SK-N-SH (cell line): ENCODE measurements around the gene CYB561A3.

Experiments
- EP300 ChIP-seq, 2 experiments: IDR thresholded peaks; 2 replicates each; pipeline versions ENCODE4 v1.4.0 to v1.6.1; 2012; ENCODE audit warnings: borderline replicate concordance in 1 of 2, low read depth in 1 of 2, low read length in 1 of 2
- EZH2phosphoT487 ChIP-seq: fragments of 200-600 bp; sonication (generic); IDR thresholded peaks from 2 replicates; pipeline ENCODE4 v1.6.1; 2017; ENCODE audit warnings: low read depth, mixed run types, mild to moderate bottlenecking, antibody characterized with exemption, moderate library complexity, borderline replicate concordance
- FOSL2 ChIP-seq: IDR thresholded peaks from 2 replicates; pipeline ENCODE4 v1.4.0; 2012; ENCODE audit warnings: low read depth, mild to moderate bottlenecking, moderate library complexity, borderline replicate concordance
- FOXJ3 ChIP-seq: sonication (generic); formaldehyde crosslinking; IDR thresholded peaks from 2 replicates; pipeline ENCODE4 v1.5.1; 2020; ENCODE audit warnings: mild to moderate bottlenecking, missing genetic modification reagents
- MXI1 ChIP-seq: IDR thresholded peaks from 2 replicates; pipeline ENCODE4 v1.6.1; 2012; ENCODE audit warnings: mild to moderate bottlenecking, low read depth, low read length, improper control_type of control experiment
- PBX3 ChIP-seq: IDR thresholded peaks from 2 replicates; pipeline ENCODE4; 2012
- RAD21 ChIP-seq: IDR thresholded peaks from 2 replicates; pipeline ENCODE4 v1.6.1; 2012; ENCODE audit warnings: mild to moderate bottlenecking, low read length
- RCOR1 ChIP-seq: fragments of 150-350 bp; IDR thresholded peaks from 2 replicates; pipeline ENCODE4 v1.6.1; 2017; ENCODE audit warnings: antibody characterized with exemption, low read length
- REST ChIP-seq: IDR thresholded peaks from 2 replicates; pipeline ENCODE4 v1.6.1; 2012; ENCODE audit warnings: mild to moderate bottlenecking, low read depth, low read length, moderate library complexity
- RFX5 ChIP-seq: IDR thresholded peaks from 2 replicates; pipeline ENCODE4 v1.6.1; 2012; ENCODE audit warnings: mild to moderate bottlenecking, improper control_type of control experiment, low read length
- SIN3A ChIP-seq: IDR thresholded peaks from 2 replicates; pipeline ENCODE4 v1.6.1; 2012; ENCODE audit warnings: low read depth, mild to moderate bottlenecking, low read length, moderate library complexity, borderline replicate concordance
- TF ChIP-seq, protein P1 (sequence below): fragments of 200-600 bp; sonication (generic); IDR thresholded peaks from 2 replicates; pipeline ENCODE4 v1.6.1; 2017; ENCODE audit warnings: antibody characterized with exemption, mild to moderate bottlenecking, moderate library complexity
- TF ChIP-seq, protein P2 (sequence below): fragments of 150-350 bp; IDR thresholded peaks from 2 replicates; pipeline ENCODE4 v1.6.1; 2016; ENCODE audit warnings: mild to moderate bottlenecking, low read depth, low read length

DNA sequence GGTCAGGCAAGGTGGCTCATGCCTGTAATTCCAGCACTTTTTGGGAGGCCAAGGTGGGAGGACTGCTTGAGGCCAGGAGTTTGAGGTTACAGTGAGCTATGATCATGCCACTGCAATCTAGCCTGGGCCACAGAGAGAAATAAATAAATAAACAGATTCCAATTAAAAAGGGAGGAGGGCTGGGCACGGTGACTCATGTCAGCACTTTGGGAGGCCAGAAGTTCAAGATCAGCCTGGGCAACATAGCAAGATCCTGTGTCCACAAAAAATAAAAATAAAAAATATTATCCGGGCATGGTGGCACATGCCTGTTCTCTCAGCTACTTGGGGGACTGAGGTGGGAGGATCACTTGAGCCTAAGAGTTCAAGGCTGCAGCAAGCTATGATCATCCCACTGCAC, 7.5 kb downstream of the CYB561A3 start:
- TF ChIP-seq FOXJ3 (CRISPR knock-in tag) (no peak), FOSL2 (no peak), RCOR1 (no peak), RFX5 (no peak), EP300 (IDR thresholded peaks at IDR 0.05; ENCODE audit: borderline replicate concordance in 1 of 2, low read depth in 1 of 2, low read length in 1 of 2) (no peak), REST (no peak), RAD21 (no peak), EZH2phosphoT487 (no peak), MXI1 (no peak), SIN3A (no peak), PBX3 (no peak)
- TF ChIP-seq, protein P1, sequence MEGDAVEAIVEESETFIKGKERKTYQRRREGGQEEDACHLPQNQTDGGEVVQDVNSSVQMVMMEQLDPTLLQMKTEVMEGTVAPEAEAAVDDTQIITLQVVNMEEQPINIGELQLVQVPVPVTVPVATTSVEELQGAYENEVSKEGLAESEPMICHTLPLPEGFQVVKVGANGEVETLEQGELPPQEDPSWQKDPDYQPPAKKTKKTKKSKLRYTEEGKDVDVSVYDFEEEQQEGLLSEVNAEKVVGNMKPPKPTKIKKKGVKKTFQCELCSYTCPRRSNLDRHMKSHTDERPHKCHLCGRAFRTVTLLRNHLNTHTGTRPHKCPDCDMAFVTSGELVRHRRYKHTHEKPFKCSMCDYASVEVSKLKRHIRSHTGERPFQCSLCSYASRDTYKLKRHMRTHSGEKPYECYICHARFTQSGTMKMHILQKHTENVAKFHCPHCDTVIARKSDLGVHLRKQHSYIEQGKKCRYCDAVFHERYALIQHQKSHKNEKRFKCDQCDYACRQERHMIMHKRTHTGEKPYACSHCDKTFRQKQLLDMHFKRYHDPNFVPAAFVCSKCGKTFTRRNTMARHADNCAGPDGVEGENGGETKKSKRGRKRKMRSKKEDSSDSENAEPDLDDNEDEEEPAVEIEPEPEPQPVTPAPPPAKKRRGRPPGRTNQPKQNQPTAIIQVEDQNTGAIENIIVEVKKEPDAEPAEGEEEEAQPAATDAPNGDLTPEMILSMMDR: no peak
- TF ChIP-seq, protein P2, sequence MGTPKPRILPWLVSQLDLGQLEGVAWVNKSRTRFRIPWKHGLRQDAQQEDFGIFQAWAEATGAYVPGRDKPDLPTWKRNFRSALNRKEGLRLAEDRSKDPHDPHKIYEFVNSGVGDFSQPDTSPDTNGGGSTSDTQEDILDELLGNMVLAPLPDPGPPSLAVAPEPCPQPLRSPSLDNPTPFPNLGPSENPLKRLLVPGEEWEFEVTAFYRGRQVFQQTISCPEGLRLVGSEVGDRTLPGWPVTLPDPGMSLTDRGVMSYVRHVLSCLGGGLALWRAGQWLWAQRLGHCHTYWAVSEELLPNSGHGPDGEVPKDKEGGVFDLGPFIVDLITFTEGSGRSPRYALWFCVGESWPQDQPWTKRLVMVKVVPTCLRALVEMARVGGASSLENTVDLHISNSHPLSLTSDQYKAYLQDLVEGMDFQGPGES: no peak
